ENCODE results near the gene NMT1. TPM values are rescaled to one million over a fixed set of nuclear protein-coding genes. Genes with fewer than 3 reads are reported as not detected.
A peak's percentile ranks its signal among the peaks of the same experiment; 100 is the strongest.

The NMT1 gene
- total and polyA plus RNA-seq, 2 of the 13 experiments (the other 11 are each of a cell fraction or from before 2014, with no cell fraction given) = 75.7 to 142 TPM

- TF ChIP-seq AHDC1 (CRISPR knock-in tag; IDR thresholded peaks at IDR 0.05; ENCODE audit: borderline replicate concordance) = no peak
- TF ChIP-seq, protein P1, sequence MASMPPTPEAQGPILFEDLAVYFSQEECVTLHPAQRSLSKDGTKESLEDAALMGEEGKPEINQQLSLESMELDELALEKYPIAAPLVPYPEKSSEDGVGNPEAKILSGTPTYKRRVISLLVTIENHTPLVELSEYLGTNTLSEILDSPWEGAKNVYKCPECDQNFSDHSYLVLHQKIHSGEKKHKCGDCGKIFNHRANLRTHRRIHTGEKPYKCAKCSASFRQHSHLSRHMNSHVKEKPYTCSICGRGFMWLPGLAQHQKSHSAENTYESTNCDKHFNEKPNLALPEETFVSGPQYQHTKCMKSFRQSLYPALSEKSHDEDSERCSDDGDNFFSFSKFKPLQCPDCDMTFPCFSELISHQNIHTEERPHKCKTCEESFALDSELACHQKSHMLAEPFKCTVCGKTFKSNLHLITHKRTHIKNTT (CRISPR knock-in tag; IDR thresholded peaks at IDR 0.05) = no peak
- no peak for TF ChIP-seq ZIK1 (CRISPR knock-in tag; IDR thresholded peaks at IDR 0.05; ENCODE audit: borderline replicate concordance, low read depth)
- no peak for TF ChIP-seq TSC22D2 (CRISPR knock-in tag; IDR thresholded peaks at IDR 0.05; ENCODE audit: borderline replicate concordance)
- no peak for TF ChIP-seq ZNF572 (CRISPR knock-in tag; IDR thresholded peaks at IDR 0.05)
- TF ChIP-seq CC2D1A (CRISPR knock-in tag; IDR thresholded peaks at IDR 0.05) = no peak; the same call in 1 of the 2 replicates
- TF ChIP-seq SIN3A (IDR thresholded peaks at IDR 0.05; ENCODE audit: borderline replicate concordance, low read depth, low read length) = no peak
- no peak for TF ChIP-seq CBX1 (IDR thresholded peaks at IDR 0.05; ENCODE audit: low read depth)
- no peak for TF ChIP-seq FOXJ3 (CRISPR knock-in tag; IDR thresholded peaks at IDR 0.05; ENCODE audit: borderline replicate concordance)
- no peak for TF ChIP-seq PPARG (CRISPR knock-in tag; conservative IDR thresholded peaks at IDR 0.05)
- peak; percentile 85 for TF ChIP-seq STAG1 (CRISPR knock-in tag; IDR thresholded peaks at IDR 0.05)
- no peak for TF ChIP-seq KLF13 (CRISPR knock-in tag; IDR thresholded peaks at IDR 0.05)
- TF ChIP-seq NAIF1 (CRISPR knock-in tag; IDR thresholded peaks at IDR 0.05; ENCODE audit: borderline replicate concordance) = no peak
- no peak for TF ChIP-seq ZBTB1 (CRISPR knock-in tag; IDR thresholded peaks at IDR 0.05; ENCODE audit: borderline replicate concordance)
- TF ChIP-seq U2AF2 (IDR thresholded peaks at IDR 0.05; ENCODE audit: low read depth, low read length) = 0 out of 2 replicates have a peak, but pooled peaks have one; percentile 32
- TF ChIP-seq ZNF235 (CRISPR knock-in tag; IDR thresholded peaks at IDR 0.05; ENCODE audit: borderline replicate concordance) = no peak
- no peak for TF ChIP-seq CREB3 (CRISPR knock-in tag; IDR thresholded peaks at IDR 0.05)
- TF ChIP-seq ZNF33B (CRISPR knock-in tag; IDR thresholded peaks at IDR 0.05) = peak; percentile 65; the same call in 1 of the 2 replicates
- no peak for TF ChIP-seq TRAFD1 (CRISPR knock-in tag; IDR thresholded peaks at IDR 0.05; ENCODE audit: borderline replicate concordance)
- TF ChIP-seq ZNF510 (CRISPR knock-in tag; IDR thresholded peaks at IDR 0.05; ENCODE audit: low read depth) = no peak
Measured at GRCh38 chr17:45098869-45099616, 37.9 kb downstream of the NMT1 start (continued).

All from HepG2 (cell line).